HepG2 (cell line): ENCODE measurements around the gene EHD1. TPM values are rescaled to one million over a fixed set of nuclear protein-coding genes. Genes with fewer than 3 reads are reported as not detected.
A peak's percentile ranks its signal among the peaks of the same experiment; 100 is the strongest.

Source experiments
- ATF1 ChIP-seq: IDR thresholded peaks from 2 replicates; pipeline ENCODE4 v1.6.1; 2016; ENCODE audit warnings: mild to moderate bottlenecking, control low read depth
- BCL3 ChIP-seq: sonication (generic); formaldehyde crosslinking; IDR thresholded peaks from 2 replicates; pipeline ENCODE4 v1.5.1; 2020; ENCODE audit warnings: mild to moderate bottlenecking, missing genetic modification reagents, moderate library complexity
- CCAR2 ChIP-seq: fragments of 200-400 bp; formaldehyde crosslinking; optimal IDR thresholded peaks from 2 replicates; pipeline ENCODE3; 2018; ENCODE audit warnings: low read depth, mild to moderate bottlenecking, low read length, moderate library complexity
- CHD4 ChIP-seq: fragments of 200-600 bp; sonication (generic); IDR thresholded peaks from 2 replicates; pipeline ENCODE4 v1.7.0; 2017; ENCODE audit warnings: mild to moderate bottlenecking, low read length, borderline replicate concordance
- ESRRA ChIP-seq: sonication (generic); formaldehyde crosslinking; IDR thresholded peaks from 2 replicates; pipeline ENCODE4 v1.5.1; 2020; ENCODE audit warnings: mild to moderate bottlenecking, low read depth, missing genetic modification reagents
- FOSL1 ChIP-seq: sonication (generic); formaldehyde crosslinking; IDR thresholded peaks from 2 replicates; pipeline ENCODE4 v1.9.0; 2021; ENCODE audit warnings: missing genetic modification reagents, borderline replicate concordance
- FOXA3 ChIP-seq: IDR thresholded peaks from 2 replicates; pipeline ENCODE4 v1.6.1; 2016; ENCODE audit warnings: missing genetic modification reagents, missing compliant biosample characterization
- GABPB1 ChIP-seq: IDR thresholded peaks from 2 replicates; pipeline ENCODE4 v1.6.1; 2016; ENCODE audit warnings: mild to moderate bottlenecking, missing genetic modification reagents, moderate library complexity, missing compliant biosample characterization
- GATAD2A ChIP-seq: IDR thresholded peaks from 2 replicates; pipeline ENCODE4 v1.6.1; 2016
- KAT8 ChIP-seq: IDR thresholded peaks from 2 replicates; pipeline ENCODE4 v1.6.1; 2016; ENCODE audit warnings: missing genetic modification reagents, missing compliant biosample characterization
- KDM2A ChIP-seq: sonication (generic); formaldehyde crosslinking; IDR thresholded peaks from 2 replicates; pipeline ENCODE4 v1.4.0; 2020; ENCODE audit warnings: low read depth, missing genetic modification reagents, borderline replicate concordance
- MEF2D ChIP-seq: sonication (generic); formaldehyde crosslinking; IDR thresholded peaks from 2 replicates; pipeline ENCODE4 v1.5.1; 2020; ENCODE audit warnings: mild to moderate bottlenecking, missing genetic modification reagents
- MZF1 ChIP-seq: sonication (generic); formaldehyde crosslinking; IDR thresholded peaks from 2 replicates; pipeline ENCODE4 v1.8.1; 2023; ENCODE audit warnings: mild to moderate bottlenecking, missing genetic modification reagents, borderline replicate concordance
- NR2F2 ChIP-seq: IDR thresholded peaks from 2 replicates; pipeline ENCODE4 v1.6.1; 2012; ENCODE audit warnings: low read depth, inconsistent platforms, borderline replicate concordance
- TBL1XR1 ChIP-seq: fragments of 150-350 bp; IDR thresholded peaks from 2 replicates; pipeline ENCODE4 v1.6.1; 2014; ENCODE audit warnings: borderline replicate concordance, low read length; ENCODE audit not compliant: partially characterized antibody
- TBX2 ChIP-seq: sonication (generic); formaldehyde crosslinking; IDR thresholded peaks from 2 replicates; pipeline ENCODE4 v1.5.0; 2020; ENCODE audit warnings: missing genetic modification reagents, mild to moderate bottlenecking, borderline replicate concordance
- TEAD3 ChIP-seq: optimal IDR thresholded peaks from 2 replicates; pipeline ENCODE3; 2016; ENCODE audit warnings: borderline replicate concordance
- TFDP2 ChIP-seq: sonication (generic); formaldehyde crosslinking; IDR thresholded peaks from 2 replicates; pipeline ENCODE4 v1.4.0; 2020; ENCODE audit warnings: missing genetic modification reagents
- THYN1 ChIP-seq: sonication (generic); formaldehyde crosslinking; IDR thresholded peaks from 2 replicates; pipeline ENCODE4 v1.8.1; 2023; ENCODE audit warnings: low read depth, mild to moderate bottlenecking, moderate library complexity, missing genetic modification reagents, borderline replicate concordance
- ZNF138 ChIP-seq: sonication (generic); formaldehyde crosslinking; IDR thresholded peaks from 2 replicates; pipeline ENCODE4 v1.5.0; 2020; ENCODE audit warnings: mild to moderate bottlenecking, low read depth, missing genetic modification reagents
- ZNF232 ChIP-seq: sonication (generic); formaldehyde crosslinking; IDR thresholded peaks from 2 replicates; pipeline ENCODE4 v1.4.0; 2020; ENCODE audit warnings: missing genetic modification reagents, borderline replicate concordance
- ZNF501 ChIP-seq: sonication (generic); formaldehyde crosslinking; IDR thresholded peaks from 2 replicates; pipeline ENCODE4 v1.5.1; 2020; ENCODE audit warnings: mild to moderate bottlenecking, moderate library complexity, missing genetic modification reagents
- ZNF616 ChIP-seq: sonication (generic); formaldehyde crosslinking; IDR thresholded peaks from 2 replicates; pipeline ENCODE4 v1.5.0; 2020; ENCODE audit warnings: low read depth, mild to moderate bottlenecking, missing genetic modification reagents
- ZNF629 ChIP-seq: sonication (generic); formaldehyde crosslinking; conservative IDR thresholded peaks from 2 replicates; pipeline ENCODE4 v1.5.0; 2020; ENCODE audit warnings: missing genetic modification reagents
- ZNF674 ChIP-seq: sonication (generic); formaldehyde crosslinking; IDR thresholded peaks from 2 replicates; pipeline ENCODE4 v1.5.0; 2020; ENCODE audit warnings: low read depth, mild to moderate bottlenecking, missing genetic modification reagents
- ZNF737 ChIP-seq: sonication (generic); formaldehyde crosslinking; IDR thresholded peaks from 2 replicates; pipeline ENCODE4 v1.5.0; 2020; ENCODE audit warnings: missing genetic modification reagents, mild to moderate bottlenecking, borderline replicate concordance
- ZNF816 ChIP-seq: sonication (generic); formaldehyde crosslinking; IDR thresholded peaks from 2 replicates; pipeline ENCODE4 v1.8.0; 2022; ENCODE audit warnings: missing genetic modification reagents, mild to moderate bottlenecking, borderline replicate concordance
- polyA plus RNA-seq, 8 experiments: library from polyadenylated mRNA; depleted of rRNA in 3 of 8; stranded (reverse) in 7 of 8; unstranded in 1 of 8; fragments of >200 nt; fragmentation: Illumina TruSeq in 4 of 8; extraction: Trizol in 4 of 8; gene quantifications; 2 replicates each; pipeline versions ENCODE4 v1.2.1 to v1.2.3, GENCODE V29; 2011 to 2016; ENCODE audit warnings: low read depth in 4 of 8, missing spikeins in 1 of 8, mixed read lengths in 1 of 8; ENCODE audit not compliant: insufficient read depth in 1 of 8
- total RNA-seq, 5 experiments: library from RNA; depleted of rRNA; stranded (reverse); fragments of >200 nt; fragmentation: Illumina TruSeq; extraction: Trizol; gene quantifications; 2 replicates each; pipeline ENCODE4 v1.2.3, GENCODE V29; 2016; ENCODE audit warnings: low read depth in 1 of 5
- TF ChIP-seq, protein P1 (sequence below): sonication (generic); formaldehyde crosslinking; IDR thresholded peaks from 2 replicates; pipeline ENCODE4 v1.4.0; 2020; ENCODE audit warnings: mild to moderate bottlenecking, low read depth, missing genetic modification reagents

The EHD1 gene
- total and polyA plus RNA-seq, 2 of the 13 experiments (the other 11 are each of a cell fraction or from before 2014, with no cell fraction given) = 23.6 to 26.6 TPM

GRCh38 chr11:64870176-64870892 is 8.1 kb downstream of the EHD1 start (continued):
- TF ChIP-seq MEF2D (CRISPR knock-in tag) (no peak), KAT8 (peak; percentile 15; the same call in 1 of the 2 replicates), TBX2 (CRISPR knock-in tag) (peak; percentile 53; the same call in 1 of the 2 replicates), CHD4 (peak; percentile 63; the same call in 1 of the 2 replicates), GATAD2A (CRISPR knock-in tag) (peak; percentile 84), ZNF501 (CRISPR knock-in tag) (peak; percentile 13; the same call in 1 of the 2 replicates), ZNF629 (CRISPR knock-in tag) (0 out of 2 replicates have a peak, but pooled peaks have one; percentile 26), FOXA3 (CRISPR knock-in tag) (0 out of 2 replicates have a peak, but pooled peaks have one; percentile 20), NR2F2 (no peak), ZNF232 (CRISPR knock-in tag) (0 out of 2 replicates have a peak, but pooled peaks have one; percentile 50), ATF1 (CRISPR knock-in tag) (no peak), ZNF138 (CRISPR knock-in tag) (peak; percentile 36; the same call in 1 of the 2 replicates), ZNF674 (CRISPR knock-in tag) (no peak), TBL1XR1 (no peak), ZNF616 (CRISPR knock-in tag) (0 out of 2 replicates have a peak, but pooled peaks have one; percentile 21), ZNF737 (CRISPR knock-in tag) (no peak), MZF1 (CRISPR knock-in tag) (no peak), KDM2A (CRISPR knock-in tag) (peak; percentile 53), CCAR2 (no peak), ZNF816 (CRISPR knock-in tag) (no peak), THYN1 (CRISPR knock-in tag) (no peak), GABPB1 (CRISPR knock-in tag) (peak; percentile 34; the same call in 1 of the 2 replicates), BCL3 (CRISPR knock-in tag) (peak; percentile 61; the same call in 1 of the 2 replicates), ESRRA (CRISPR knock-in tag) (peak; percentile 37; the same call in 1 of the 2 replicates), TFDP2 (CRISPR knock-in tag) (peak; percentile 7; the same call in 1 of the 2 replicates), TEAD3 (CRISPR knock-in tag) (peak; percentile 89), FOSL1 (CRISPR knock-in tag) (no peak)
- TF ChIP-seq, protein P1, sequence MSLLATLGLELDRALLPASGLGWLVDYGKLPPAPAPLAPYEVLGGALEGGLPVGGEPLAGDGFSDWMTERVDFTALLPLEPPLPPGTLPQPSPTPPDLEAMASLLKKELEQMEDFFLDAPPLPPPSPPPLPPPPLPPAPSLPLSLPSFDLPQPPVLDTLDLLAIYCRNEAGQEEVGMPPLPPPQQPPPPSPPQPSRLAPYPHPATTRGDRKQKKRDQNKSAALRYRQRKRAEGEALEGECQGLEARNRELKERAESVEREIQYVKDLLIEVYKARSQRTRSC = no peak
